Loucy (cell line): ENCODE measurements around the gene UGT1A9.

ENCODE experiments used
- H2AFZ ChIP-seq: fragments of 200-600 bp; sonication (generic); 2 replicates; pipeline ENCODE4 v1.6.0; 2016; ENCODE audit warnings: antibody characterized with exemption, mild to moderate bottlenecking, low read length, moderate library complexity
- H3F3A ChIP-seq: fragments of 200-600 bp; 2 replicates; pipeline ENCODE4 v1.6.0; 2016; ENCODE audit warnings: antibody characterized with exemption, low read depth, mild to moderate bottlenecking
- H3K27me3 ChIP-seq: fragments of 200-600 bp; sonication (generic); 2 replicates; pipeline ENCODE4 v1.6.1; 2014; ENCODE audit warnings: low read length, mild to moderate bottlenecking; ENCODE audit not compliant: insufficient read depth, poor library complexity, severe bottlenecking
- H3K36me3 ChIP-seq: fragments of 200-600 bp; sonication (generic); 2 replicates; pipeline ENCODE4 v1.6.1; 2016; ENCODE audit warnings: low read length; ENCODE audit not compliant: insufficient read depth
- H3K4me1 ChIP-seq: fragments of 200-600 bp; sonication (generic); 2 replicates; pipeline ENCODE4 v1.5.1; 2014; ENCODE audit warnings: low read length, mild to moderate bottlenecking; ENCODE audit not compliant: insufficient read depth, poor library complexity, severe bottlenecking
- H3K4me2 ChIP-seq: fragments of 200-600 bp; sonication (generic); 2 replicates; pipeline ENCODE4 v1.6.0; 2014; ENCODE audit warnings: antibody characterized with exemption, low read length, low read depth, mild to moderate bottlenecking; ENCODE audit not compliant: poor library complexity, severe bottlenecking
- H3K4me3 ChIP-seq: fragments of 200-600 bp; sonication (generic); 2 replicates; pipeline ENCODE4 v1.5.1; 2014; ENCODE audit warnings: low read length, mild to moderate bottlenecking, mixed read lengths; ENCODE audit not compliant: poor library complexity, severe bottlenecking
- H3K79me2 ChIP-seq: fragments of 200-600 bp; sonication (generic); 2 replicates; pipeline ENCODE4 v1.6.1; 2014; ENCODE audit warnings: low read length; ENCODE audit not compliant: insufficient read depth
- H3K9ac ChIP-seq: fragments of 200-600 bp; sonication (generic); 2 replicates; pipeline ENCODE4 v1.6.0; 2014; ENCODE audit warnings: mild to moderate bottlenecking, low read depth, low read length, moderate library complexity; ENCODE audit not compliant: poor library complexity, severe bottlenecking
- H3K9me2 ChIP-seq: fragments of 200-600 bp; sonication (generic); replicated peaks from 2 replicates; pipeline ENCODE4 v1.6.1; 2016; ENCODE audit warnings: low read depth, low read length, mixed read lengths
- H3K9me3 ChIP-seq: fragments of 200-600 bp; sonication (generic); 2 replicates; pipeline ENCODE4 v1.6.1; 2014; ENCODE audit warnings: mild to moderate bottlenecking, antibody characterized with exemption, low read length, low read depth; ENCODE audit not compliant: insufficient read depth
- H4K20me1 ChIP-seq: fragments of 200-600 bp; sonication (generic); 2 replicates; pipeline ENCODE4 v1.6.0; 2014; ENCODE audit warnings: antibody characterized with exemption, low read length, mild to moderate bottlenecking; ENCODE audit not compliant: insufficient read depth, poor library complexity, severe bottlenecking
- CTCF ChIP-seq: fragments of 200-600 bp; sonication (generic); conservative IDR thresholded peaks from 2 replicates; pipeline ENCODE4 v1.5.1; 2014; ENCODE audit warnings: mild to moderate bottlenecking, antibody characterized with exemption, low read length
- EZH2phosphoT487 ChIP-seq: fragments of 200-600 bp; IDR thresholded peaks from 2 replicates; pipeline ENCODE4 v1.6.1; 2018; ENCODE audit warnings: antibody characterized with exemption, mild to moderate bottlenecking, moderate library complexity, borderline replicate concordance

Gene UGT1A9

GRCh38 chr2:233802132-233802815 lies 130.6 kb downstream of the UGT1A9 start:
- no peaks in the 10 kb centered on the region for H4K20me1 ChIP-seq
- H3F3A ChIP-seq: no peaks in the 10 kb centered on the region
- TF ChIP-seq EZH2phosphoT487 (no peak), CTCF (no peak)
- no peaks in the 10 kb centered on the region for H3K9me3 ChIP-seq
- no peaks in the 10 kb centered on the region for H3K4me1 ChIP-seq
- H3K4me3 ChIP-seq: no peak overlapping the region
- H3K36me3 ChIP-seq: no peaks in the 10 kb centered on the region
- no peak overlapping the region for H3K4me2 ChIP-seq
- H3K9me2 ChIP-seq: no peaks in the 10 kb centered on the region
- H3K9ac ChIP-seq: no peak overlapping the region
- H2AFZ ChIP-seq: no peak overlapping the region
- H3K79me2 ChIP-seq: no peaks in the 10 kb centered on the region
- no peaks in the 10 kb centered on the region for H3K27me3 ChIP-seq

- Histone ChIP-seq H3K4me3 (no peak overlapping the region), H3K4me1 (no peaks in the 10 kb centered on the region), H3K4me2 (no peak overlapping the region), H3K27me3 (no peaks in the 10 kb centered on the region), H3K9me2 (no peaks in the 10 kb centered on the region), H3K9ac (no peak overlapping the region), H3F3A (no peaks in the 10 kb centered on the region), H3K79me2 (no peaks in the 10 kb centered on the region), H3K9me3 (no peaks in the 10 kb centered on the region), H4K20me1 (no peaks in the 10 kb centered on the region), H2AFZ (no peak overlapping the region), H3K36me3 (no peaks in the 10 kb centered on the region)
- TF ChIP-seq CTCF: no peak
- no peak for TF ChIP-seq EZH2phosphoT487
Measured at GRCh38 chr2:233803292-233803911, 131.7 kb downstream of the UGT1A9 start.

- H3K9ac ChIP-seq: no peak overlapping the region
- H3K4me1 ChIP-seq: no peaks in the 10 kb centered on the region
- no peaks in the 10 kb centered on the region for H3F3A ChIP-seq
- no peaks in the 10 kb centered on the region for H3K27me3 ChIP-seq
- H3K9me2 ChIP-seq: no peaks in the 10 kb centered on the region
- H3K36me3 ChIP-seq: no peaks in the 10 kb centered on the region
- H3K79me2 ChIP-seq: no peaks in the 10 kb centered on the region
- no peaks in the 10 kb centered on the region for H4K20me1 ChIP-seq
- no peaks in the 10 kb centered on the region for H3K9me3 ChIP-seq
- no peak overlapping the region for H3K4me2 ChIP-seq
- no peak overlapping the region for H3K4me3 ChIP-seq
- H2AFZ ChIP-seq: no peak overlapping the region
- TF ChIP-seq CTCF (no peak), EZH2phosphoT487 (no peak)
Measured at GRCh38 chr2:233803994-233804393, 132.3 kb downstream of the UGT1A9 start.
